Activated naive CD8-positive, alpha-beta T cell treated with anti-CD3 and anti-CD28 coated beads, Interleukin-2, amount 10 ng/mL, durations not matched to agents 7 days and 5 days (primary cell): ENCODE data around the gene COL18A1. TPM values are rescaled to one million over a fixed set of nuclear protein-coding genes. Genes with fewer than 3 reads are reported as not detected.

Experiments used
- ATAC-seq: fragments of 150-1000 bp; cut with Tn5 transposase; one replicate; pipeline ENCODE4 v1.10.0; 2021; ENCODE audit warnings: low read depth, moderate library complexity
- POLR2A ChIA-PET: fragments of 350-600 bp; sonication (Branson Sonifier 250); formaldehyde crosslinking; loops from one replicate; lab custom pipeline; 2021; ENCODE audit warnings: antibody characterized with exemption; lab: Charles Lee
- DNase-seq: peaks from one replicate; pipeline ENCODE4 v3.0.0; 2021
- H3K27ac Mint-ChIP-seq: one replicate; pipeline ENCODE4 v1.8.0; 2022; ENCODE audit warnings: mild to moderate bottlenecking, mixed read lengths
- H3K27me3 Mint-ChIP-seq: one replicate; pipeline ENCODE4 v1.8.0; 2022; ENCODE audit warnings: mild to moderate bottlenecking, moderate library complexity, mixed read lengths
- H3K36me3 Mint-ChIP-seq: one replicate; pipeline ENCODE4 v1.8.0; 2021; ENCODE audit warnings: mild to moderate bottlenecking, mixed read lengths
- H3K4me1 Mint-ChIP-seq: one replicate; pipeline ENCODE4 v1.8.0; 2021; ENCODE audit warnings: mixed read lengths
- H3K4me3 Mint-ChIP-seq: one replicate; pipeline ENCODE4 v1.8.0; 2022; ENCODE audit warnings: mild to moderate bottlenecking, moderate library complexity, mixed read lengths
- H3K9me3 Mint-ChIP-seq: one replicate; pipeline ENCODE4 v1.8.0; 2021; ENCODE audit warnings: mixed read lengths
- total RNA-seq, 2 experiments: library from RNA; stranded (reverse); gene quantifications; one replicate each; pipeline ENCODE4 v1.2.3, GENCODE V29; 2021

COL18A1 gene
- total RNA-seq = 10 to 100 TPM; 12.5 to 12.8 TPM

- H3K27me3 Mint-ChIP-seq = peaks cover 57% of the 10 kb centered on the region
- H3K9me3 Mint-ChIP-seq = peaks cover 6% of the 10 kb centered on the region
- POLR2A ChIA-PET = no interaction called here
- DNase-seq (no peak), ATAC-seq (peak; percentile 23)
- H3K27ac Mint-ChIP-seq = no peak within 1 kb of the TSS
- H3K36me3 Mint-ChIP-seq = no peaks in the 10 kb centered on the region
- H3K4me3 Mint-ChIP-seq = peak within 1 kb of the TSS; percentile 53
- H3K4me1 Mint-ChIP-seq = peaks cover 3% of the 10 kb centered on the region
Observed at GRCh38 chr21:45404730-45405270, at the start of gene COL18A1. TSS of gene COL18A1 (plus strand) at chr21:45405165. CDS start at chr21:45405231, 66 bp downstream.

GRCh38 chr21:45355573-45355972, 49.4 kb upstream of the COL18A1 start:
- no peak overlapping the region for H3K4me3 Mint-ChIP-seq

GRCh38 chr21:45356251-45356650, 48.7 kb upstream of the COL18A1 start:
- H3K27me3 Mint-ChIP-seq = peaks cover 21% of the 10 kb centered on the region
- POLR2A ChIA-PET = no interaction called here
- DNase-seq = no peak
- H3K9me3 Mint-ChIP-seq = no peaks in the 10 kb centered on the region
- no peak overlapping the region for H3K4me3 Mint-ChIP-seq
- H3K27ac Mint-ChIP-seq = no peak overlapping the region
- H3K4me1 Mint-ChIP-seq = peaks cover 4% of the 10 kb centered on the region
- ATAC-seq = no peak
- H3K36me3 Mint-ChIP-seq = no peaks in the 10 kb centered on the region

More at GRCh38 chr21:45355573-45355972, 49.4 kb upstream of the COL18A1 start:
- ATAC-seq (no peak), DNase-seq (no peak)
- H3K4me1 Mint-ChIP-seq = peaks cover 4% of the 10 kb centered on the region
- no peaks in the 10 kb centered on the region for H3K36me3 Mint-ChIP-seq
- no peaks in the 10 kb centered on the region for H3K9me3 Mint-ChIP-seq
- H3K27me3 Mint-ChIP-seq = peaks cover 21% of the 10 kb centered on the region
- no peak overlapping the region for H3K27ac Mint-ChIP-seq
- POLR2A ChIA-PET = no interaction called here

GRCh38 chr21:45356653-45357435, 48.1 kb upstream of the COL18A1 start:
- DNase-seq (no peak), ATAC-seq (no peak)
- POLR2A ChIA-PET = no interaction called here
- H3K36me3 Mint-ChIP-seq = no peaks in the 10 kb centered on the region
- no peak overlapping the region for H3K27ac Mint-ChIP-seq
- peaks cover 4% of the 10 kb centered on the region for H3K4me1 Mint-ChIP-seq
- peaks cover 21% of the 10 kb centered on the region for H3K27me3 Mint-ChIP-seq
- H3K9me3 Mint-ChIP-seq = no peaks in the 10 kb centered on the region
- no peak overlapping the region for H3K4me3 Mint-ChIP-seq

- Mint-ChIP-seq H3K36me3 (no peaks in the 10 kb centered on the region), H3K27me3 (peaks cover 21% of the 10 kb centered on the region), H3K4me1 (peaks cover 4% of the 10 kb centered on the region), H3K27ac (no peak overlapping the region), H3K4me3 (no peak overlapping the region), H3K9me3 (no peaks in the 10 kb centered on the region)
- ATAC-seq (no peak), DNase-seq (no peak)
- POLR2A ChIA-PET = no interaction called here
Observed at GRCh38 chr21:45357436-45358260, 47.3 kb upstream of the COL18A1 start.

GRCh38 chr21:45358261-45358670, 46.7 kb upstream of the COL18A1 start:
- POLR2A ChIA-PET = no interaction called here
- no peak for ATAC-seq
- no peak overlapping the region for H3K4me3 Mint-ChIP-seq
- H3K36me3 Mint-ChIP-seq = no peaks in the 10 kb centered on the region
- DNase-seq = no peak
- no peak overlapping the region for H3K27ac Mint-ChIP-seq
- H3K4me1 Mint-ChIP-seq = peaks cover 4% of the 10 kb centered on the region
- no peaks in the 10 kb centered on the region for H3K9me3 Mint-ChIP-seq
- H3K27me3 Mint-ChIP-seq = peaks cover 21% of the 10 kb centered on the region

- POLR2A ChIA-PET = no interaction called here
- no peaks in the 10 kb centered on the region for H3K36me3 Mint-ChIP-seq
- H3K27me3 Mint-ChIP-seq = peaks cover 21% of the 10 kb centered on the region
- H3K27ac Mint-ChIP-seq = no peak overlapping the region
- DNase-seq (no peak), ATAC-seq (no peak)
- no peaks in the 10 kb centered on the region for H3K9me3 Mint-ChIP-seq
- H3K4me1 Mint-ChIP-seq = peaks cover 5% of the 10 kb centered on the region
- no peak overlapping the region for H3K4me3 Mint-ChIP-seq
Observed at GRCh38 chr21:45358711-45359310, 46.2 kb upstream of the COL18A1 start.

GRCh38 chr21:45359451-45360217, 45.3 kb upstream of the COL18A1 start:
- no peak for ATAC-seq
- POLR2A ChIA-PET = no interaction called here
- H3K4me3 Mint-ChIP-seq = no peak overlapping the region
- H3K9me3 Mint-ChIP-seq = no peaks in the 10 kb centered on the region
- H3K27ac Mint-ChIP-seq = no peak overlapping the region
- no peaks in the 10 kb centered on the region for H3K36me3 Mint-ChIP-seq
- peaks cover 15% of the 10 kb centered on the region for H3K27me3 Mint-ChIP-seq
- H3K4me1 Mint-ChIP-seq = peaks cover 8% of the 10 kb centered on the region
- no peak for DNase-seq

GRCh38 chr21:45361033-45361997, 43.6 kb upstream of the COL18A1 start:
- Mint-ChIP-seq H3K36me3 (no peaks in the 10 kb centered on the region), H3K9me3 (no peaks in the 10 kb centered on the region), H3K4me1 (peaks cover 4% of the 10 kb centered on the region), H3K27ac (no peak overlapping the region), H3K27me3 (peaks cover 6% of the 10 kb centered on the region), H3K4me3 (no peak overlapping the region)
- POLR2A ChIA-PET = no interaction called here
- DNase-seq (no peak), ATAC-seq (no peak)

- peaks cover 4% of the 10 kb centered on the region for H3K4me1 Mint-ChIP-seq
- no peaks in the 10 kb centered on the region for H3K36me3 Mint-ChIP-seq
- no peak for ATAC-seq
- H3K9me3 Mint-ChIP-seq = no peaks in the 10 kb centered on the region
- H3K4me3 Mint-ChIP-seq = no peak overlapping the region
- H3K27me3 Mint-ChIP-seq = no peaks in the 10 kb centered on the region
- DNase-seq = no peak
- POLR2A ChIA-PET = no interaction called here
- H3K27ac Mint-ChIP-seq = no peak overlapping the region
Observed at GRCh38 chr21:45362077-45362747, 42.8 kb upstream of the COL18A1 start.

- ATAC-seq (no peak), DNase-seq (no peak)
- Mint-ChIP-seq H3K4me3 (no peak overlapping the region), H3K9me3 (no peaks in the 10 kb centered on the region), H3K36me3 (no peaks in the 10 kb centered on the region), H3K4me1 (peaks cover 4% of the 10 kb centered on the region), H3K27ac (no peak overlapping the region), H3K27me3 (peaks cover 2% of the 10 kb centered on the region)
- POLR2A ChIA-PET = no interaction called here
Observed at GRCh38 chr21:45362748-45363145, 42.2 kb upstream of the COL18A1 start.
